ENCODE data around the gene GOLGA6L26. TPM values are rescaled to one million over a fixed set of nuclear protein-coding genes. Genes with fewer than 3 reads are reported as not detected.
"Not testable (repeated sequence)": the region's sequence is repeated elsewhere in the genome, so short reads cannot be mapped to it uniquely, and the experiment has no call there.

GOLGA6L26 gene
- total and polyA plus RNA-seq, 4 donors: not detected

DNA sequence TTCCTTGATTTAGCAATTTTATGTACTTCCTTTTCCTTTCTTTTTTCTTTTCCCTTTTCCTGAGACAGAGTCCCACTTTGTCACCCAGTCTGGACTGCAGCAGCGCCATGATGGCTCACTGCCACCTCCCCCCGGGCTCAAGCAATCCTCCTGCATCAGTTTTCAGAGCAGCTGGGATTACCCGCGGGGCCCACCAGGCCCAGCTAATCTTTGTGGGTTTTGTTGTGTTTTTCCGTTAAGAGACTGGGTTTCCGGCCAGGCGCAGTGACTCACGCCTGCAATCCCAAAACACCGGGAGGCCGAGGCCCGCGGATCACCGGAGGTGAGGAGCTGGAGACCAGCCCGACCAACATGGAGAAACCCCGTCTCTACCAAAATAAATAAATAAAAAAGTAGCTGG is 38.3 kb upstream of the GOLGA6L26 start:
- H3K27ac ChIP-seq (ENCODE audit: low read depth in 1 of 2, low read length in 2 of 2): no peak overlapping the region
- no peak overlapping the region for H3K4me3 ChIP-seq (ENCODE audit: low read depth in 1 of 3, low read length in 3 of 3)
- no peaks in the 10 kb centered on the region for H3K36me3 ChIP-seq (ENCODE audit: control insufficient read depth in 4 of 4, insufficient read depth in 3 of 4, low read depth in 1 of 4, low read length in 3 of 4)
- TF ChIP-seq RAD21 (IDR thresholded peaks at IDR 0.05) (no peak), FOXA1 (IDR thresholded peaks at IDR 0.05) (no peak), JUND (IDR thresholded peaks at IDR 0.05) (no peak), GABPA (IDR thresholded peaks at IDR 0.05 in 1 of 2, conservative IDR thresholded peaks at IDR 0.05 in 1 of 2) (no peak), TAF1 (conservative IDR thresholded peaks at IDR 0.05) (no peak), HNF4A (conservative IDR thresholded peaks at IDR 0.05) (no peak), YY1 (IDR thresholded peaks at IDR 0.05) (no peak), RXRA (IDR thresholded peaks at IDR 0.05) (no peak), NR2F2 (IDR thresholded peaks at IDR 0.05) (no peak), SP1 (IDR thresholded peaks at IDR 0.05) (no peak), EGR1 (IDR thresholded peaks at IDR 0.05; ENCODE audit: low read depth in 2 of 2) (no peak), HNF4G (IDR thresholded peaks at IDR 0.05) (no peak), FOXA2 (IDR thresholded peaks at IDR 0.05) (no peak)
- TF ChIP-seq, protein P1, sequence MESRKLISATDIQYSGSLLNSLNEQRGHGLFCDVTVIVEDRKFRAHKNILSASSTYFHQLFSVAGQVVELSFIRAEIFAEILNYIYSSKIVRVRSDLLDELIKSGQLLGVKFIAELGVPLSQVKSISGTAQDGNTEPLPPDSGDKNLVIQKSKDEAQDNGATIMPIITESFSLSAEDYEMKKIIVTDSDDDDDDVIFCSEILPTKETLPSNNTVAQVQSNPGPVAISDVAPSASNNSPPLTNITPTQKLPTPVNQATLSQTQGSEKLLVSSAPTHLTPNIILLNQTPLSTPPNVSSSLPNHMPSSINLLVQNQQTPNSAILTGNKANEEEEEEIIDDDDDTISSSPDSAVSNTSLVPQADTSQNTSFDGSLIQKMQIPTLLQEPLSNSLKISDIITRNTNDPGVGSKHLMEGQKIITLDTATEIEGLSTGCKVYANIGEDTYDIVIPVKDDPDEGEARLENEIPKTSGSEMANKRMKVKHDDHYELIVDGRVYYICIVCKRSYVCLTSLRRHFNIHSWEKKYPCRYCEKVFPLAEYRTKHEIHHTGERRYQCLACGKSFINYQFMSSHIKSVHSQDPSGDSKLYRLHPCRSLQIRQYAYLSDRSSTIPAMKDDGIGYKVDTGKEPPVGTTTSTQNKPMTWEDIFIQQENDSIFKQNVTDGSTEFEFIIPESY (IDR thresholded peaks at IDR 0.05): no peak
- TF ChIP-seq, protein P2, sequence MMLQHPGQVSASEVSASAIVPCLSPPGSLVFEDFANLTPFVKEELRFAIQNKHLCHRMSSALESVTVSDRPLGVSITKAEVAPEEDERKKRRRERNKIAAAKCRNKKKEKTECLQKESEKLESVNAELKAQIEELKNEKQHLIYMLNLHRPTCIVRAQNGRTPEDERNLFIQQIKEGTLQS (IDR thresholded peaks at IDR 0.05): no peak
- TF ChIP-seq, protein P3, sequence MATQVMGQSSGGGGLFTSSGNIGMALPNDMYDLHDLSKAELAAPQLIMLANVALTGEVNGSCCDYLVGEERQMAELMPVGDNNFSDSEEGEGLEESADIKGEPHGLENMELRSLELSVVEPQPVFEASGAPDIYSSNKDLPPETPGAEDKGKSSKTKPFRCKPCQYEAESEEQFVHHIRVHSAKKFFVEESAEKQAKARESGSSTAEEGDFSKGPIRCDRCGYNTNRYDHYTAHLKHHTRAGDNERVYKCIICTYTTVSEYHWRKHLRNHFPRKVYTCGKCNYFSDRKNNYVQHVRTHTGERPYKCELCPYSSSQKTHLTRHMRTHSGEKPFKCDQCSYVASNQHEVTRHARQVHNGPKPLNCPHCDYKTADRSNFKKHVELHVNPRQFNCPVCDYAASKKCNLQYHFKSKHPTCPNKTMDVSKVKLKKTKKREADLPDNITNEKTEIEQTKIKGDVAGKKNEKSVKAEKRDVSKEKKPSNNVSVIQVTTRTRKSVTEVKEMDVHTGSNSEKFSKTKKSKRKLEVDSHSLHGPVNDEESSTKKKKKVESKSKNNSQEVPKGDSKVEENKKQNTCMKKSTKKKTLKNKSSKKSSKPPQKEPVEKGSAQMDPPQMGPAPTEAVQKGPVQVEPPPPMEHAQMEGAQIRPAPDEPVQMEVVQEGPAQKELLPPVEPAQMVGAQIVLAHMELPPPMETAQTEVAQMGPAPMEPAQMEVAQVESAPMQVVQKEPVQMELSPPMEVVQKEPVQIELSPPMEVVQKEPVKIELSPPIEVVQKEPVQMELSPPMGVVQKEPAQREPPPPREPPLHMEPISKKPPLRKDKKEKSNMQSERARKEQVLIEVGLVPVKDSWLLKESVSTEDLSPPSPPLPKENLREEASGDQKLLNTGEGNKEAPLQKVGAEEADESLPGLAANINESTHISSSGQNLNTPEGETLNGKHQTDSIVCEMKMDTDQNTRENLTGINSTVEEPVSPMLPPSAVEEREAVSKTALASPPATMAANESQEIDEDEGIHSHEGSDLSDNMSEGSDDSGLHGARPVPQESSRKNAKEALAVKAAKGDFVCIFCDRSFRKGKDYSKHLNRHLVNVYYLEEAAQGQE (IDR thresholded peaks at IDR 0.05): no peak
- TF ChIP-seq, protein P4, sequence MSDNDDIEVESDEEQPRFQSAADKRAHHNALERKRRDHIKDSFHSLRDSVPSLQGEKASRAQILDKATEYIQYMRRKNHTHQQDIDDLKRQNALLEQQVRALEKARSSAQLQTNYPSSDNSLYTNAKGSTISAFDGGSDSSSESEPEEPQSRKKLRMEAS (IDR thresholded peaks at IDR 0.05): no peak
- TF ChIP-seq, protein P5, sequence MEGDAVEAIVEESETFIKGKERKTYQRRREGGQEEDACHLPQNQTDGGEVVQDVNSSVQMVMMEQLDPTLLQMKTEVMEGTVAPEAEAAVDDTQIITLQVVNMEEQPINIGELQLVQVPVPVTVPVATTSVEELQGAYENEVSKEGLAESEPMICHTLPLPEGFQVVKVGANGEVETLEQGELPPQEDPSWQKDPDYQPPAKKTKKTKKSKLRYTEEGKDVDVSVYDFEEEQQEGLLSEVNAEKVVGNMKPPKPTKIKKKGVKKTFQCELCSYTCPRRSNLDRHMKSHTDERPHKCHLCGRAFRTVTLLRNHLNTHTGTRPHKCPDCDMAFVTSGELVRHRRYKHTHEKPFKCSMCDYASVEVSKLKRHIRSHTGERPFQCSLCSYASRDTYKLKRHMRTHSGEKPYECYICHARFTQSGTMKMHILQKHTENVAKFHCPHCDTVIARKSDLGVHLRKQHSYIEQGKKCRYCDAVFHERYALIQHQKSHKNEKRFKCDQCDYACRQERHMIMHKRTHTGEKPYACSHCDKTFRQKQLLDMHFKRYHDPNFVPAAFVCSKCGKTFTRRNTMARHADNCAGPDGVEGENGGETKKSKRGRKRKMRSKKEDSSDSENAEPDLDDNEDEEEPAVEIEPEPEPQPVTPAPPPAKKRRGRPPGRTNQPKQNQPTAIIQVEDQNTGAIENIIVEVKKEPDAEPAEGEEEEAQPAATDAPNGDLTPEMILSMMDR (IDR thresholded peaks at IDR 0.05; ENCODE audit: low read depth, low read length, missing input control): no peak
- no peaks in the 10 kb centered on the region for H3K9me3 ChIP-seq (ENCODE audit: control insufficient read depth in 4 of 4, low read length in 3 of 4)
- DNase-seq (ENCODE audit: low spot score): no peak
- H3K9ac ChIP-seq (ENCODE audit: low read depth in 1 of 2, low read length in 2 of 2): no peak overlapping the region
- no peaks in the 10 kb centered on the region for H3K4me1 ChIP-seq (ENCODE audit: control insufficient read depth in 4 of 4, insufficient read depth in 4 of 4, low read length in 3 of 4)
- H3K27me3 ChIP-seq (ENCODE audit: control insufficient read depth in 4 of 4, insufficient read depth in 4 of 4, low read length in 3 of 4): no peaks in the 10 kb centered on the region
- 92% methylated on average over 15 of the region's 15 CpGs for WGBS

DNA sequence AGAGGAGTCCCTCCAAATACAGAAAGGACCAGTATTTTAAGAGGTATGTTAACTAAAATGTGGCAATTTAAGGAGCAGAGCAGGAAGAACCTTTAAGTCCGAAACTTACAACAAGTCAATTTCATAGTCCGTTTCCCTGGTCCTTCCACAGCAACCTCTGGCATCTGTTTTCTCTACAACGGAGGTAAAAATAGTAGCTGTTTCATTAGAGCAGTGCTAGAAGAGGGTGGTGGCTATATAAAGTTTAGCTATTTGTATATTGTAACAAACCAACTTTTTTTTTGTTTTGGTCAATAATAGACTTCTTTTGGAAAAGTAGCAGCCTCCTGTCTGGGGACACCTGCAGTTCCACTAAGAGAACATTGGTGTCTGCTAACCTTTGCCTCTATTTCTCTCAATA is 37.9 kb upstream of the GOLGA6L26 start:
- H3K4me1 ChIP-seq (ENCODE audit: control insufficient read depth in 4 of 4, insufficient read depth in 4 of 4, low read length in 3 of 4): not testable (repeated sequence)
- 79% methylated on average over 3 of the region's 3 CpGs for WGBS

DNA sequence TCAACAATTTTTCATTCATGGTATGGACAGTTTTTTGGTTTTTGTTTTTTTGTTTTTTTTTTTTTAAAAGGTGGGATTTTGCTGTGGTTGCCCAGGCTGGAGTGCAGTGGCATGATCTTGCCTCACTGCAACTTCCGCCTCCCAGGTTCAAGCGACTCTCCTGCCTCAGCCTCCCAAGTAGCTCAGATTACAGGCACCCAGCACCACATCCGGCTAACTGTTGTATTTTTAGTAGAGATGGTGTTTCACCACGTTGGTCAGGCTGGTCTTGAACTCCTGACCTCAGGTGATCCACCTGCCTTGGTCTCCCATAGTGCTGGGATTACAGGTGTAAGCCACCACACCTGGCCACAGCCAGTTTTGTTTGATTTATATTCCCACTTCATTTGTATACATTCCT is 37.1 kb upstream of the GOLGA6L26 start:
- H3K9me3 ChIP-seq (ENCODE audit: control insufficient read depth in 4 of 4, low read length in 3 of 4); H3K9ac ChIP-seq (ENCODE audit: low read depth in 1 of 2, low read length in 2 of 2); H3K36me3 ChIP-seq (ENCODE audit: control insufficient read depth in 4 of 4, insufficient read depth in 3 of 4, low read depth in 1 of 4, low read length in 3 of 4); H3K4me1 ChIP-seq (ENCODE audit: control insufficient read depth in 4 of 4, insufficient read depth in 4 of 4, low read length in 3 of 4); H3K27me3 ChIP-seq (ENCODE audit: control insufficient read depth in 4 of 4, insufficient read depth in 4 of 4, low read length in 3 of 4); DNase-seq (ENCODE audit: low spot score); H3K4me3 ChIP-seq (ENCODE audit: low read depth in 1 of 3, low read length in 3 of 3); H3K27ac ChIP-seq (ENCODE audit: low read depth in 1 of 2, low read length in 2 of 2): not testable (repeated sequence)
- WGBS: 47% methylated on average over 4 of the region's 4 CpGs

More for the DNA sequence above, 37.9 kb upstream of the GOLGA6L26 start:
- not testable (repeated sequence) for DNase-seq (ENCODE audit: low spot score); H3K27ac ChIP-seq (ENCODE audit: low read depth in 1 of 2, low read length in 2 of 2); H3K9me3 ChIP-seq (ENCODE audit: control insufficient read depth in 4 of 4, low read length in 3 of 4); H3K27me3 ChIP-seq (ENCODE audit: control insufficient read depth in 4 of 4, insufficient read depth in 4 of 4, low read length in 3 of 4); H3K9ac ChIP-seq (ENCODE audit: low read depth in 1 of 2, low read length in 2 of 2); H3K36me3 ChIP-seq (ENCODE audit: control insufficient read depth in 4 of 4, insufficient read depth in 3 of 4, low read depth in 1 of 4, low read length in 3 of 4); H3K4me3 ChIP-seq (ENCODE audit: low read depth in 1 of 3, low read length in 3 of 3)

Data from liver (tissue), 9 donors.